Colonic mucosa (tissue), 4 donors: ENCODE results near the gene MIDN. TPM values are rescaled to one million over a fixed set of nuclear protein-coding genes. Genes with fewer than 3 reads are reported as not detected.

ENCODE experiments used
- DNase-seq: peaks from one replicate; pipeline ENCODE4 v3.0.0-alpha.2; 2020
- H3K27ac ChIP-seq: fragments of 200-600 bp; one replicate; pipeline ENCODE4 v1.8.0; 2021
- H3K27me3 ChIP-seq: fragments of 200-600 bp; one replicate; pipeline ENCODE4 v1.8.0; 2021
- H3K36me3 ChIP-seq: fragments of 200-600 bp; one replicate; pipeline ENCODE4 v1.8.0; 2021
- H3K4me1 ChIP-seq: fragments of 200-600 bp; one replicate; pipeline ENCODE4 v1.8.0; 2021; ENCODE audit warnings: mild to moderate bottlenecking
- H3K4me3 ChIP-seq: fragments of 200-600 bp; one replicate; pipeline ENCODE4 v1.8.0; 2021
- H3K9ac ChIP-seq, 2 donors: one replicate each; pipeline ENCODE4 v1.7.0; 2013; ENCODE audit warnings: control low read depth in 2 of 2, low read depth in 2 of 2, low read length in 2 of 2
- H3K9me3 ChIP-seq: fragments of 200-600 bp; one replicate; pipeline ENCODE4 v1.8.0; 2021
- CTCF ChIP-seq: fragments of 200-600 bp; IDR thresholded peaks from one replicate; pipeline ENCODE4 v1.8.0; 2022; ENCODE audit warnings: antibody characterized with exemption, mild to moderate bottlenecking
- intact Hi-C: fragments of 100-400 bp; cut with DNase I; formaldehyde crosslinking; loops from one replicate; pipeline ENCODE4 v1.14.1; 2022
- total RNA-seq, 2 donors: library from RNA; stranded (reverse); fragmentation: NEBNext Ultra II Directional in 1 of 2; extraction: Animal tissue kit (Norgen Biotek cat#: 25700) in 1 of 2; gene quantifications; one replicate each; pipeline ENCODE4 v1.2.1, GENCODE V29; 2021
- donor health status: healthy.
- donor health status: DM: no; HTN: no; CAD: no.
- donor health status: DM: no; HTN: no; CAD: no.

Gene MIDN
- total RNA-seq, 2 donors from 2014 or later = 172 to 177 TPM

GRCh38 chr19:1278074-1278473, 29.7 kb downstream of the MIDN start:
- no peak for TF ChIP-seq CTCF
- no peak for DNase-seq
- peaks cover 33% of the 10 kb centered on the region for H3K4me1 ChIP-seq
- H3K4me3 ChIP-seq = no peak overlapping the region
- H3K9ac ChIP-seq = no peak overlapping the region
- no peaks in the 10 kb centered on the region for H3K9me3 ChIP-seq
- intact Hi-C loops = loop anchor here (5.0 kb wide), 1 partner anchor 94 kb away; no protein-coding TSS in a partner anchor
- peaks cover 6% of the 10 kb centered on the region for H3K36me3 ChIP-seq
- no peak overlapping the region for H3K27ac ChIP-seq
- no peaks in the 10 kb centered on the region for H3K27me3 ChIP-seq

GRCh38 chr19:1278713-1279660, 30.6 kb downstream of the MIDN start:
- Histone ChIP-seq H3K9me3 (no peaks in the 10 kb centered on the region), H3K27me3 (no peaks in the 10 kb centered on the region), H3K27ac (no peak overlapping the region), H3K4me1 (peaks cover 31% of the 10 kb centered on the region), H3K36me3 (peaks cover 2% of the 10 kb centered on the region), H3K4me3 (no peak overlapping the region), H3K9ac (no peak overlapping the region)
- intact Hi-C loops = loop anchor here (5.0 kb wide), 1 partner anchor 93 kb away; no protein-coding TSS in a partner anchor
- no peak for DNase-seq
- no peak for TF ChIP-seq CTCF

- peaks cover 22% of the 10 kb centered on the region for H3K4me1 ChIP-seq
- no peaks in the 10 kb centered on the region for H3K36me3 ChIP-seq
- no peak overlapping the region for H3K4me3 ChIP-seq
- H3K9me3 ChIP-seq = no peaks in the 10 kb centered on the region
- TF ChIP-seq CTCF = peak; percentile 93
- intact Hi-C loops = loop anchor here (5.0 to 10.0 kb wide), 4 partner anchors 77 to 235 kb away; partner anchors contain the start of genes ADAMTSL5 and NDUFS7
- peak; percentile 88 for DNase-seq
- peaks cover 3% of the 10 kb centered on the region for H3K27me3 ChIP-seq
- no peak overlapping the region for H3K9ac ChIP-seq
- no peak overlapping the region for H3K27ac ChIP-seq
These were observed 31.5 kb downstream of the MIDN start for GRCh38 chr19:1279782-1280341.

- intact Hi-C loops = loop anchor here (5.0 to 10.0 kb wide), 3 partner anchors 76 to 234 kb away; partner anchors contain the start of genes ADAMTSL5 and NDUFS7
- no peaks in the 10 kb centered on the region for H3K36me3 ChIP-seq
These were observed 32.5 kb downstream of the MIDN start for GRCh38 chr19:1280636-1281568.

More at GRCh38 chr19:1280636-1281568, 32.5 kb downstream of the MIDN start:
- peaks cover 19% of the 10 kb centered on the region for H3K4me1 ChIP-seq
- no peaks in the 10 kb centered on the region for H3K9me3 ChIP-seq
- H3K9ac ChIP-seq = no peak overlapping the region
- H3K27me3 ChIP-seq = peaks cover 3% of the 10 kb centered on the region
- no peak overlapping the region for H3K27ac ChIP-seq
- no peak for DNase-seq
- no peak overlapping the region for H3K4me3 ChIP-seq
- TF ChIP-seq CTCF = no peak
